Hepatocyte (in vitro differentiated cells): ENCODE measurements around the gene LRRC8D. TPM values are rescaled to one million over a fixed set of nuclear protein-coding genes. Genes with fewer than 3 reads are reported as not detected.
"Not testable (repeated sequence)": the region's sequence is repeated elsewhere in the genome, so short reads cannot be mapped to it uniquely, and the experiment has no call there.

Source experiments
- DNase-seq: peaks from one replicate; pipeline ENCODE4 v3.0.0-alpha.2; 2016; ENCODE audit warnings: low spot score
- H2AFZ ChIP-seq: fragments of 200-600 bp; sonication (generic); 2 replicates; pipeline ENCODE4 v1.6.0; 2016; ENCODE audit warnings: antibody characterized with exemption, mild to moderate bottlenecking
- H3K27ac ChIP-seq: fragments of 200-600 bp; sonication (generic); 2 replicates; pipeline ENCODE4 v1.5.1; 2016; ENCODE audit warnings: mild to moderate bottlenecking
- H3K27me3 ChIP-seq: fragments of 200-600 bp; sonication (generic); 2 replicates; pipeline ENCODE4 v1.6.1; 2016
- H3K36me3 ChIP-seq: fragments of 200-600 bp; sonication (generic); replicated peaks from 2 replicates; pipeline ENCODE4 v1.5.1; 2016; ENCODE audit warnings: low read depth; ENCODE audit not compliant: insufficient read depth
- H3K4me1 ChIP-seq: fragments of 200-600 bp; sonication (generic); 2 replicates; pipeline ENCODE4 v1.5.1; 2016; ENCODE audit warnings: mild to moderate bottlenecking, moderate library complexity; ENCODE audit not compliant: insufficient read depth
- H3K4me2 ChIP-seq: fragments of 200-600 bp; sonication (generic); 2 replicates; pipeline ENCODE4 v1.6.0; 2016
- H3K4me3 ChIP-seq: fragments of 200-600 bp; sonication (generic); 2 replicates; pipeline ENCODE4 v1.5.1; 2016; ENCODE audit warnings: mild to moderate bottlenecking
- H3K79me2 ChIP-seq: fragments of 200-600 bp; sonication (generic); 2 replicates; pipeline ENCODE4 v1.6.0; 2017; ENCODE audit warnings: mild to moderate bottlenecking
- H3K9me2 ChIP-seq: fragments of 200-600 bp; sonication (generic); replicated peaks from 2 replicates; pipeline ENCODE4 v1.6.0; 2017; ENCODE audit warnings: mild to moderate bottlenecking; ENCODE audit not compliant: insufficient read depth
- H3K9me3 ChIP-seq: fragments of 200-600 bp; sonication (generic); 2 replicates; pipeline ENCODE4 v1.5.1; 2016; ENCODE audit warnings: low read depth, mild to moderate bottlenecking
- H4K20me1 ChIP-seq: fragments of 200-600 bp; sonication (generic); 2 replicates; pipeline ENCODE4 v1.6.0; 2016; ENCODE audit warnings: mild to moderate bottlenecking; ENCODE audit not compliant: insufficient read depth, poor library complexity, severe bottlenecking
- CTCF ChIP-seq: fragments of 200-600 bp; sonication (generic); IDR thresholded peaks from 2 replicates; pipeline ENCODE4 v1.5.1; 2016; ENCODE audit warnings: antibody characterized with exemption, mild to moderate bottlenecking; ENCODE audit not compliant: poor library complexity
- EZH2 ChIP-seq: fragments of 200-600 bp; sonication (generic); IDR thresholded peaks from 2 replicates; pipeline ENCODE4 v1.6.1; 2016; ENCODE audit warnings: antibody characterized with exemption, mild to moderate bottlenecking, borderline replicate concordance
- EZH2phosphoT487 ChIP-seq: fragments of 200-600 bp; sonication (generic); IDR thresholded peaks from one replicate; pipeline ENCODE4 v1.6.1; 2018; ENCODE audit warnings: antibody characterized with exemption, mild to moderate bottlenecking, low read depth, moderate library complexity; ENCODE audit not compliant: unreplicated experiment, severe bottlenecking
- WGBS: methylation state at CpG from one replicate; pipeline ENCODE4 v1.1.6; 2016; ENCODE audit warnings: low lambda C conversion rate; ENCODE audit errors: missing lambda C conversion rate; 5-methylcytosine and 5-hydroxymethylcytosine counted together
- polyA plus RNA-seq: library from polyadenylated mRNA; unstranded; fragments of >200 nt; fragmentation: Nextera tagmentation; extraction: Ambion mirVana; gene quantifications from 2 replicates; pipeline ENCODE4 v1.2.1, GENCODE V29; 2016
- total RNA-seq: library from RNA; depleted of rRNA; stranded (reverse); fragments of >200 nt; gene quantifications from 2 replicates; pipeline ENCODE4 v1.2.3, GENCODE V29; 2014

The LRRC8D gene
- total and polyA plus RNA-seq, 2 experiments from 2014 or later = 15.1 to 28.9 TPM

GRCh38 chr1:89918794-89919155, 97.9 kb downstream of the LRRC8D start:
- DNase-seq = no peak
- no peaks in the 10 kb centered on the region for H4K20me1 ChIP-seq
- H3K9me3 ChIP-seq = no peaks in the 10 kb centered on the region
- no peak overlapping the region for H3K27ac ChIP-seq
- peaks cover 12% of the 10 kb centered on the region for H3K79me2 ChIP-seq
- H3K27me3 ChIP-seq = no peaks in the 10 kb centered on the region
- H3K36me3 ChIP-seq = no peaks in the 10 kb centered on the region
- H3K4me2 ChIP-seq = no peak overlapping the region
- no peaks in the 10 kb centered on the region for H3K9me2 ChIP-seq
- TF ChIP-seq EZH2phosphoT487 = no peak
- TF ChIP-seq EZH2 = no peak
- TF ChIP-seq CTCF = no peak
- H2AFZ ChIP-seq = no peak overlapping the region
- H3K4me1 ChIP-seq = no peaks in the 10 kb centered on the region
- H3K4me3 ChIP-seq = no peak overlapping the region
- WGBS = 71% methylated on average over 1 of the region's 1 CpG

- no peaks in the 10 kb centered on the region for H3K27me3 ChIP-seq
- no peaks in the 10 kb centered on the region for H3K4me1 ChIP-seq
- no peak for DNase-seq
- H3K27ac ChIP-seq = no peak overlapping the region
- no peak overlapping the region for H2AFZ ChIP-seq
- no peaks in the 10 kb centered on the region for H3K9me3 ChIP-seq
- peaks cover 12% of the 10 kb centered on the region for H3K79me2 ChIP-seq
- H3K4me2 ChIP-seq = no peak overlapping the region
- H3K9me2 ChIP-seq = no peaks in the 10 kb centered on the region
- no peaks in the 10 kb centered on the region for H3K36me3 ChIP-seq
- TF ChIP-seq EZH2phosphoT487 = no peak
- no peak for TF ChIP-seq CTCF
- TF ChIP-seq EZH2 = no peak
- H4K20me1 ChIP-seq = no peaks in the 10 kb centered on the region
- no peak overlapping the region for H3K4me3 ChIP-seq
Measured at GRCh38 chr1:89919174-89919573, 98.3 kb downstream of the LRRC8D start.

- Histone ChIP-seq H3K36me3 (no peaks in the 10 kb centered on the region), H3K4me2 (no peak overlapping the region), H3K4me3 (no peak overlapping the region), H3K9me3 (no peaks in the 10 kb centered on the region), H3K79me2 (peaks cover 12% of the 10 kb centered on the region), H3K4me1 (no peaks in the 10 kb centered on the region), H3K27ac (no peak overlapping the region), H3K27me3 (no peaks in the 10 kb centered on the region), H2AFZ (no peak overlapping the region), H4K20me1 (no peaks in the 10 kb centered on the region), H3K9me2 (no peaks in the 10 kb centered on the region)
- no peak for TF ChIP-seq CTCF
- no peak for TF ChIP-seq EZH2
- no peak for TF ChIP-seq EZH2phosphoT487
- DNase-seq = no peak
- 96% methylated on average over 2 of the region's 2 CpGs for WGBS
Measured at GRCh38 chr1:89922911-89923310, 102.1 kb downstream of the LRRC8D start.

- Histone ChIP-seq H3K9me2 (no peaks in the 10 kb centered on the region), H3K79me2 (peaks cover 12% of the 10 kb centered on the region), H3K4me1 (no peaks in the 10 kb centered on the region), H3K4me2 (no peak overlapping the region), H3K4me3 (no peak overlapping the region), H4K20me1 (no peaks in the 10 kb centered on the region), H3K9me3 (no peaks in the 10 kb centered on the region), H3K27ac (no peak overlapping the region), H3K36me3 (no peaks in the 10 kb centered on the region), H2AFZ (no peak overlapping the region), H3K27me3 (no peaks in the 10 kb centered on the region)
- TF ChIP-seq EZH2phosphoT487 (no peak), CTCF (no peak), EZH2 (no peak)
- DNase-seq = no peak
- 94% methylated on average over 3 of the region's 3 CpGs for WGBS
Measured at GRCh38 chr1:89923517-89923916, 102.7 kb downstream of the LRRC8D start.

- not testable (repeated sequence) for H3K27ac ChIP-seq, H4K20me1 ChIP-seq, H3K9me2 ChIP-seq, H3K9me3 ChIP-seq, H3K4me1 ChIP-seq, H2AFZ ChIP-seq, H3K4me2 ChIP-seq, H3K36me3 ChIP-seq, DNase-seq, H3K27me3 ChIP-seq, H3K4me3 ChIP-seq
- WGBS = 100% methylated on average over 1 of the region's 1 CpG
- peaks cover 12% of the 10 kb centered on the region for H3K79me2 ChIP-seq
Measured at GRCh38 chr1:89924075-89924474, 103.2 kb downstream of the LRRC8D start.
